HL-60 (cell line): ENCODE data around the gene PPP1R18.

Source experiments
- CTCF ChIP-seq: IDR thresholded peaks from one replicate; pipeline ENCODE4 v1.5.1; 2011; ENCODE audit warnings: low read length, control low read depth, inconsistent platforms; ENCODE audit not compliant: insufficient read depth
- POLR2AphosphoS5 ChIP-seq: IDR thresholded peaks from 2 replicates; pipeline ENCODE4 v1.6.1; 2012; ENCODE audit warnings: low read depth

- TF ChIP-seq CTCF (no peak), POLR2AphosphoS5 (no peak)
These were observed 6.5 kb downstream of the PPP1R18 start for GRCh38 chr6:30679765-30680535.
